DND-41 (cell line): ENCODE results near the gene AP4M1.
"Not testable (repeated sequence)": the region's sequence is repeated elsewhere in the genome, so short reads cannot be mapped to it uniquely, and the experiment has no call there.

Source experiments
- ATAC-seq: fragments of 200-7000 bp; cut with Tn5 transposase; 3 replicates; pipeline ENCODE4 v1.9.1; 2021; ENCODE audit warnings: low read depth; ENCODE audit not compliant: insufficient read depth
- DNase-seq: peaks from one replicate; pipeline ENCODE4 v3.0.0-alpha.2; 2020
- H2AFZ ChIP-seq: 2 replicates; pipeline ENCODE4 v1.6.0; 2012; ENCODE audit warnings: low read depth, low read length
- H3K27ac ChIP-seq: 2 replicates; pipeline ENCODE4 v1.5.1; 2012; ENCODE audit warnings: low read length, inconsistent platforms
- H3K27me3 ChIP-seq: fragments of 200-600 bp; sonication (generic); 2 replicates; pipeline ENCODE4 v1.6.0; 2012; ENCODE audit warnings: low read length, mild to moderate bottlenecking, inconsistent platforms; ENCODE audit not compliant: insufficient read depth, poor library complexity
- H3K36me3 ChIP-seq: 2 replicates; pipeline ENCODE4 v1.5.1; 2012; ENCODE audit warnings: low read length, inconsistent platforms; ENCODE audit not compliant: insufficient read depth
- H3K4me1 ChIP-seq: 2 replicates; pipeline ENCODE4 v1.5.1; 2012; ENCODE audit warnings: mild to moderate bottlenecking, low read length; ENCODE audit not compliant: insufficient read depth
- H3K4me2 ChIP-seq: 2 replicates; pipeline ENCODE4 v1.6.0; 2012; ENCODE audit warnings: mild to moderate bottlenecking, moderate library complexity, low read length, inconsistent platforms; ENCODE audit not compliant: insufficient read depth
- H3K4me3 ChIP-seq, 2 experiments: fragments of 200-600 bp in 1 of 2; shearing (Covaris generic) in 1 of 2; 2 replicates each; pipeline ENCODE4 v1.5.1; 2012 to 2016; ENCODE audit warnings: inconsistent platforms in 2 of 2, low read length in 2 of 2, mild to moderate bottlenecking in 2 of 2, low read depth in 1 of 2, moderate library complexity in 1 of 2
- H3K79me2 ChIP-seq: 2 replicates; pipeline ENCODE4 v1.6.0; 2012; ENCODE audit warnings: low read length, inconsistent platforms; ENCODE audit not compliant: insufficient read depth
- H3K9ac ChIP-seq: 2 replicates; pipeline ENCODE4 v1.6.0; 2012; ENCODE audit warnings: low read depth, mild to moderate bottlenecking, inconsistent platforms, low read length, moderate library complexity
- H3K9me3 ChIP-seq: 2 replicates; pipeline ENCODE4 v1.5.1; 2012; ENCODE audit warnings: low read length, moderate library complexity, mild to moderate bottlenecking, inconsistent platforms; ENCODE audit not compliant: insufficient read depth, severe bottlenecking
- H4K20me1 ChIP-seq: 2 replicates; pipeline ENCODE4 v1.6.0; 2012; ENCODE audit warnings: low read length; ENCODE audit not compliant: insufficient read depth
- EZH2 ChIP-seq: IDR thresholded peaks from 3 replicates; pipeline ENCODE4 v1.6.1; 2012; ENCODE audit warnings: borderline replicate concordance, low read depth, mild to moderate bottlenecking, moderate library complexity, low read length, inconsistent platforms; ENCODE audit not compliant: severe bottlenecking
- TF ChIP-seq, protein P1 (sequence below): IDR thresholded peaks from 2 replicates; pipeline ENCODE4 v1.5.1; 2012; ENCODE audit warnings: borderline replicate concordance, low read length, moderate library complexity, mild to moderate bottlenecking; ENCODE audit not compliant: poor library complexity, severe bottlenecking; ENCODE audit errors: extremely low read depth

Gene AP4M1

DNA sequence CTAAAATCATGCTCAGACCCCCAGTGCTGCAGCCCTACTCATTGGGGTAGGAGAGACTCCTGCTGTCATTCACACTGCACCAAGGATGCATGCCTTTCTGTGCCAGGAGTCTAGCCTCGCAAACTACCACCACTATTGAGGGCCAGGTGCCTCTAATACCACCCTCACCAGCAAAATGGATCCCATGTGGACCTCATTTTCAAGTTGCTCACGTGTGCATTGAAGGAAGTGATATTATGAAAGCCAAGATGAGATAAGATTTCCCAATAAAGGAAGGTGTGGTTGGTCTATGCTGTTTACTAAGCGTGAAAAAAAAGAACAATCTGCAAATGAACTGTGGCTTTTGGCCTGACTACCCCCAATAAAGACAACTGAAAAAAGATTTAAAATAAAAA is 40.1 kb downstream of the AP4M1 start:
- H3K27me3 ChIP-seq, result no peaks in the 10 kb centered on the region
- ATAC-seq (no peak), DNase-seq (no peak)
- TF ChIP-seq, protein P1, sequence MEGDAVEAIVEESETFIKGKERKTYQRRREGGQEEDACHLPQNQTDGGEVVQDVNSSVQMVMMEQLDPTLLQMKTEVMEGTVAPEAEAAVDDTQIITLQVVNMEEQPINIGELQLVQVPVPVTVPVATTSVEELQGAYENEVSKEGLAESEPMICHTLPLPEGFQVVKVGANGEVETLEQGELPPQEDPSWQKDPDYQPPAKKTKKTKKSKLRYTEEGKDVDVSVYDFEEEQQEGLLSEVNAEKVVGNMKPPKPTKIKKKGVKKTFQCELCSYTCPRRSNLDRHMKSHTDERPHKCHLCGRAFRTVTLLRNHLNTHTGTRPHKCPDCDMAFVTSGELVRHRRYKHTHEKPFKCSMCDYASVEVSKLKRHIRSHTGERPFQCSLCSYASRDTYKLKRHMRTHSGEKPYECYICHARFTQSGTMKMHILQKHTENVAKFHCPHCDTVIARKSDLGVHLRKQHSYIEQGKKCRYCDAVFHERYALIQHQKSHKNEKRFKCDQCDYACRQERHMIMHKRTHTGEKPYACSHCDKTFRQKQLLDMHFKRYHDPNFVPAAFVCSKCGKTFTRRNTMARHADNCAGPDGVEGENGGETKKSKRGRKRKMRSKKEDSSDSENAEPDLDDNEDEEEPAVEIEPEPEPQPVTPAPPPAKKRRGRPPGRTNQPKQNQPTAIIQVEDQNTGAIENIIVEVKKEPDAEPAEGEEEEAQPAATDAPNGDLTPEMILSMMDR, result no peak
- TF ChIP-seq EZH2, result no peak
- H3K27ac ChIP-seq, result no peak overlapping the region
- H4K20me1 ChIP-seq, result no peaks in the 10 kb centered on the region
- no peak overlapping the region for H2AFZ ChIP-seq
- H3K36me3 ChIP-seq, result no peaks in the 10 kb centered on the region
- no peak overlapping the region for H3K9ac ChIP-seq
- H3K4me3 ChIP-seq, result no peak overlapping the region
- no peaks in the 10 kb centered on the region for H3K4me1 ChIP-seq
- no peaks in the 10 kb centered on the region for H3K9me3 ChIP-seq
- no peaks in the 10 kb centered on the region for H3K79me2 ChIP-seq
- no peak overlapping the region for H3K4me2 ChIP-seq

DNA sequence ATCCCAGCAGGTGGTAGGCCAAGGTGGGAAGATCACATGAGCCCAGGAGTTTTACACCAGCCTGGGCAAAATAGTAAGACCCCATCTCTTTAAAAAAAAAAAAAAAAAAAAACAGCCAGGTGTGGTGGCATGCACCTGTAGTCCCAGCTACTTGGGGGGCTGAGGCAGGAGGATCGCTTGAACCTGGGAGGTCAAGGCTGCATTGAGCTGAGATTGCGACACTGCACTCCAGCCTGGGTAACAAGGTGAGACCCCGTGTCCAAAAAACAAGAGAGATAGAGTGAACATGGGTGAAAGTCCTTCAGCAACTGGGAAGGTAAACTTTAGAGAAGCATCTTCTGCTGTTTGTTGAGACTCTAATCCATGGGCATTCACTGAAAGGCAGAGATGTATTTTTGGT is 41.0 kb downstream of the AP4M1 start:
- Histone ChIP-seq H3K79me2 (no peaks in the 10 kb centered on the region), H2AFZ (no peak overlapping the region), H4K20me1 (no peaks in the 10 kb centered on the region), H3K27ac (no peak overlapping the region), H3K36me3 (no peaks in the 10 kb centered on the region), H3K4me1 (no peaks in the 10 kb centered on the region), H3K9ac (no peak overlapping the region), H3K4me3 (no peak overlapping the region), H3K9me3 (no peaks in the 10 kb centered on the region), H3K4me2 (no peak overlapping the region), H3K27me3 (no peaks in the 10 kb centered on the region)
- ATAC-seq (no peak), DNase-seq (no peak)
- TF ChIP-seq, protein P1, result no peak
- no peak for TF ChIP-seq EZH2

DNA sequence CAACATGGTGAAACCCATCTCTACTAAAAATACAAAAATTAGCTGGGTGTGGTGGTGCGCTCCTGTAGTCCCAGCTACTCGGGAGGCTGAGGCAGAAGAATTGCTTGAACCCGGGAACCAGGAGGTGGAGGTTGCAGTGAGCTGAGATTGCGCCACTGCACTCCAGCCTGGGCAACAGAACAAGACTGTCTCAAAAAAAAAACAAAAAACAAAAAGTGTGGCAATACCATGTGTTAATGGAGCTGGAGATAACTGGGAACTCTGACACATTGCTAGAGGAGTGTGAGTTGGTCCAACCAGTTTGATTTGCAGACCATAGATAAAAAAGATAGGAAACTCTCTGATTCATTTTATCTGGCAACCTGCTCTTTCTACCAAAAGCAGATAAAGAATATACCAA is 44.9 kb downstream of the AP4M1 start:
- H3K4me2 ChIP-seq, DNase-seq, H3K4me3 ChIP-seq, H2AFZ ChIP-seq, H3K36me3 ChIP-seq, H3K9me3 ChIP-seq, H3K27ac ChIP-seq, H3K27me3 ChIP-seq, ATAC-seq, H4K20me1 ChIP-seq, H3K9ac ChIP-seq: not testable (repeated sequence)
- Histone ChIP-seq H3K4me1 (peaks cover 26% of the 10 kb centered on the region), H3K79me2 (peaks cover 20% of the 10 kb centered on the region)

DNA sequence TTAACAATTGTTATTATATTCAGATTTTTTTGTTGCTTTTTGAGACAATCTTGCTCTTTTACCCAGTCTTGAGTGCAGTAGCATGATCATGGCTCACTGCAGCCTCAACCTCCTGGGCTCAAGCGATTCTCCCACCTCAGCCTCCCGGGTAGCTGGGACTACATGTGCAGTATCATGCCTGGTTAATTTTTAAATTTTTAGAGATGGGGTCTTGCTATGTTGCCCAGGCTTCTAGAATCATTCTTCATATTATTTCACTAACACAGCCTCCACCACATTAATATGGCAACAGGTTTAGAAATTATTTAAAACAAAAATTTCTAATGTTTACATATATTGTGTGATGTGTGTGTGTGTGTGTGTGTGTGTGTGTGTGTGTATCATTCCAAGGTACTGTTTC is 45.8 kb downstream of the AP4M1 start:
- H3K36me3 ChIP-seq, result 0 out of 2 replicates have a peak, but pooled peaks cover 1% of the 10 kb centered on the region
- H3K27me3 ChIP-seq, result no peaks in the 10 kb centered on the region
- H3K9ac ChIP-seq, result no peak overlapping the region
- H3K4me2 ChIP-seq, result no peak overlapping the region
- no peak overlapping the region for H3K4me3 ChIP-seq
- no peaks in the 10 kb centered on the region for H3K9me3 ChIP-seq
- DNase-seq, result no peak
- no peaks in the 10 kb centered on the region for H4K20me1 ChIP-seq
- no peak overlapping the region for H3K27ac ChIP-seq
- H3K4me1 ChIP-seq, result peaks cover 26% of the 10 kb centered on the region
- H3K79me2 ChIP-seq, result peaks cover 20% of the 10 kb centered on the region
- TF ChIP-seq EZH2, result no peak
- TF ChIP-seq, protein P1, result no peak
- ATAC-seq, result no peak
- H2AFZ ChIP-seq, result peak overlapping the region; percentile 84; the same call in 1 of the 2 replicates
